Smooth muscle cell (in vitro differentiated cells): ENCODE results near the gene USP30. TPM values are rescaled to one million over a fixed set of nuclear protein-coding genes. Genes with fewer than 3 reads are reported as not detected.
"Not testable (repeated sequence)": the region's sequence is repeated elsewhere in the genome, so short reads cannot be mapped to it uniquely, and the experiment has no call there.

Source experiments
- DNase-seq: peaks from one replicate; lab custom pipeline; 2025; ENCODE audit not compliant: unreplicated experiment; lab: John Stamatoyannopoulos, UW
- H2AFZ ChIP-seq: fragments of 200-600 bp; sonication (generic); 2 replicates; pipeline ENCODE4 v1.6.0; 2016; ENCODE audit warnings: antibody characterized with exemption, low read depth, mild to moderate bottlenecking
- H3F3A ChIP-seq: fragments of 200-600 bp; sonication (generic); 2 replicates; pipeline ENCODE4 v1.6.0; 2017; ENCODE audit warnings: antibody characterized with exemption, low read depth
- H3K27ac ChIP-seq: fragments of 200-600 bp; sonication (generic); 2 replicates; pipeline ENCODE4 v1.5.1; 2016; ENCODE audit warnings: low read depth, mild to moderate bottlenecking
- H3K27me3 ChIP-seq: fragments of 200-600 bp; sonication (generic); 2 replicates; pipeline ENCODE4 v1.6.1; 2016; ENCODE audit warnings: low read depth, mild to moderate bottlenecking
- H3K36me3 ChIP-seq: fragments of 200-600 bp; sonication (generic); 2 replicates; pipeline ENCODE4 v1.5.1; 2016; ENCODE audit warnings: low read depth
- H3K4me1 ChIP-seq: fragments of 200-600 bp; sonication (generic); 2 replicates; pipeline ENCODE4 v1.5.1; 2016; ENCODE audit warnings: low read depth
- H3K4me2 ChIP-seq: fragments of 200-600 bp; sonication (generic); 2 replicates; pipeline ENCODE4 v1.6.0; 2016; ENCODE audit warnings: mild to moderate bottlenecking
- H3K4me3 ChIP-seq: fragments of 200-600 bp; sonication (generic); 2 replicates; pipeline ENCODE4 v1.5.1; 2016; ENCODE audit warnings: mild to moderate bottlenecking
- H3K79me2 ChIP-seq: fragments of 200-600 bp; sonication (generic); 2 replicates; pipeline ENCODE4 v1.6.0; 2016; ENCODE audit warnings: low read depth, mild to moderate bottlenecking
- H3K9ac ChIP-seq: fragments of 200-600 bp; sonication (generic); 2 replicates; pipeline ENCODE4 v1.6.0; 2016; ENCODE audit warnings: low read depth
- H3K9me3 ChIP-seq: fragments of 200-600 bp; sonication (generic); replicated peaks from 2 replicates; pipeline ENCODE4 v1.5.1; 2016; ENCODE audit warnings: low read depth
- H4K20me1 ChIP-seq: fragments of 200-600 bp; sonication (generic); 2 replicates; pipeline ENCODE4 v1.6.0; 2016; ENCODE audit warnings: low read depth
- CTCF ChIP-seq: fragments of 200-600 bp; sonication (generic); IDR thresholded peaks from 2 replicates; pipeline ENCODE4 v1.5.1; 2017; ENCODE audit warnings: borderline replicate concordance, mild to moderate bottlenecking, antibody characterized with exemption; ENCODE audit not compliant: insufficient read depth, poor library complexity, severe bottlenecking
- WGBS: methylation state at CpG from one replicate; pipeline ENCODE4 v1.1.7; 2016; ENCODE audit warnings: low lambda C conversion rate; 5-methylcytosine and 5-hydroxymethylcytosine counted together
- polyA plus RNA-seq: library from polyadenylated mRNA; unstranded; fragments of >200 nt; fragmentation: Nextera tagmentation; extraction: Ambion mirVana; gene quantifications from 2 replicates; pipeline ENCODE4 v1.2.1, GENCODE V29; 2016
- total RNA-seq: library from RNA; depleted of rRNA; stranded (reverse); fragments of >200 nt; gene quantifications from 2 replicates; pipeline ENCODE4 v1.2.3, GENCODE V29; 2014

Gene USP30
- total and polyA plus RNA-seq, 2 experiments from 2014 or later, result 10.3 to 19.9 TPM

- H3K79me2 ChIP-seq, result no peaks in the 10 kb centered on the region
- no peak overlapping the region for H3K4me3 ChIP-seq
- no peak overlapping the region for H2AFZ ChIP-seq
- no peaks in the 10 kb centered on the region for H3K9me3 ChIP-seq
- H3K4me2 ChIP-seq, result no peak overlapping the region
- no peaks in the 10 kb centered on the region for H3F3A ChIP-seq
- H3K27ac ChIP-seq, result no peak overlapping the region
- H3K4me1 ChIP-seq, result no peaks in the 10 kb centered on the region
- no peaks in the 10 kb centered on the region for H3K36me3 ChIP-seq
- H3K27me3 ChIP-seq, result no peaks in the 10 kb centered on the region
- TF ChIP-seq CTCF, result no peak
- H4K20me1 ChIP-seq, result no peaks in the 10 kb centered on the region
- DNase-seq, result no peak
- 95% methylated on average over 1 of the region's 1 CpG for WGBS
- H3K9ac ChIP-seq, result no peak overlapping the region
Measured at GRCh38 chr12:109036975-109037374, 15.4 kb upstream of the USP30 start.

GRCh38 chr12:109044241-109044640, 8.1 kb upstream of the USP30 start:
- Histone ChIP-seq H3F3A (no peaks in the 10 kb centered on the region), H3K27ac (no peak overlapping the region), H3K36me3 (no peaks in the 10 kb centered on the region), H3K4me2 (no peak overlapping the region), H3K9me3 (no peaks in the 10 kb centered on the region), H3K4me3 (no peak overlapping the region), H3K79me2 (no peaks in the 10 kb centered on the region), H2AFZ (no peak overlapping the region), H3K9ac (no peak overlapping the region), H4K20me1 (no peaks in the 10 kb centered on the region), H3K4me1 (no peaks in the 10 kb centered on the region), H3K27me3 (peaks cover 19% of the 10 kb centered on the region)
- no peak for DNase-seq
- 86% methylated on average over 5 of the region's 5 CpGs for WGBS
- no peak for TF ChIP-seq CTCF

GRCh38 chr12:109047081-109047805, 5.1 kb upstream of the USP30 start:
- no peaks in the 10 kb centered on the region for H3K79me2 ChIP-seq
- no peak overlapping the region for H2AFZ ChIP-seq
- H3F3A ChIP-seq, result no peaks in the 10 kb centered on the region
- 77% methylated on average over 8 of the region's 8 CpGs for WGBS
- TF ChIP-seq CTCF, result no peak
- no peaks in the 10 kb centered on the region for H3K9me3 ChIP-seq
- no peak overlapping the region for H3K4me3 ChIP-seq
- DNase-seq, result no peak
- no peaks in the 10 kb centered on the region for H3K36me3 ChIP-seq
- H3K27me3 ChIP-seq, result peaks cover 17% of the 10 kb centered on the region
- no peak overlapping the region for H3K27ac ChIP-seq
- H4K20me1 ChIP-seq, result no peaks in the 10 kb centered on the region
- H3K4me2 ChIP-seq, result no peak overlapping the region
- no peak overlapping the region for H3K9ac ChIP-seq
- no peaks in the 10 kb centered on the region for H3K4me1 ChIP-seq

GRCh38 chr12:109048706-109049105, 3.7 kb upstream of the USP30 start:
- WGBS, result 87% methylated on average over 3 of the region's 3 CpGs
- H2AFZ ChIP-seq, H3K9me3 ChIP-seq: not testable (repeated sequence)

GRCh38 chr12:109049794-109050193, 2.6 kb upstream of the USP30 start:
- not testable (repeated sequence) for H2AFZ ChIP-seq, H3K4me2 ChIP-seq, H3F3A ChIP-seq, H3K79me2 ChIP-seq, H3K27me3 ChIP-seq, DNase-seq, H3K27ac ChIP-seq, H3K4me1 ChIP-seq, H3K9ac ChIP-seq, H3K9me3 ChIP-seq, H4K20me1 ChIP-seq, H3K4me3 ChIP-seq, H3K36me3 ChIP-seq
- WGBS, result 89% methylated on average over 8 of the region's 8 CpGs

More at GRCh38 chr12:109048706-109049105, 3.7 kb upstream of the USP30 start:
- H3K4me2 ChIP-seq, DNase-seq, H3K27ac ChIP-seq, H3K4me1 ChIP-seq, H3K4me3 ChIP-seq, H3K27me3 ChIP-seq, H3K9ac ChIP-seq, H3K79me2 ChIP-seq, H3K36me3 ChIP-seq, H3F3A ChIP-seq, H4K20me1 ChIP-seq: not testable (repeated sequence)
